IPS-15b (cell line): ENCODE results near the gene TFAP2B.

Experiments
- H3K27me3 ChIP-seq: one replicate; pipeline ENCODE4 v1.6.1; 2013; ENCODE audit warnings: low read length; ENCODE audit not compliant: control insufficient read depth, insufficient read depth
- H3K36me3 ChIP-seq: one replicate; pipeline ENCODE4 v1.6.1; 2013; ENCODE audit warnings: low read length; ENCODE audit not compliant: control insufficient read depth, insufficient read depth
- H3K4me1 ChIP-seq: one replicate; pipeline ENCODE4 v1.6.1; 2013; ENCODE audit warnings: mild to moderate bottlenecking, low read length; ENCODE audit not compliant: control insufficient read depth, insufficient read depth
- H3K4me3 ChIP-seq: one replicate; pipeline ENCODE4 v1.5.1; 2013; ENCODE audit warnings: low read depth, low read length
- H3K9ac ChIP-seq: one replicate; pipeline ENCODE4 v1.6.1; 2013; ENCODE audit warnings: low read depth, mild to moderate bottlenecking, low read length
- H3K9me3 ChIP-seq: one replicate; pipeline ENCODE4 v1.6.1; 2013; ENCODE audit warnings: mild to moderate bottlenecking, low read length; ENCODE audit not compliant: control insufficient read depth, insufficient read depth

The TFAP2B gene

GRCh38 chr6:50818673-50819072 lies at the start of gene TFAP2B:
TSS of gene TFAP2B (plus strand) at chr6:50818871. CDS start at chr6:50818892, 21 bp downstream.
- Histone ChIP-seq H3K9ac (no peak within 1 kb of the TSS), H3K4me1 (peaks cover 15% of the 10 kb centered on the region), H3K27me3 (peaks cover 98% of the 10 kb centered on the region), H3K36me3 (no peaks in the 10 kb centered on the region), H3K9me3 (no peaks in the 10 kb centered on the region), H3K4me3 (peak within 1 kb of the TSS; percentile 32)

- Histone ChIP-seq H3K4me1 (no peaks in the 10 kb centered on the region), H3K27me3 (no peaks in the 10 kb centered on the region), H3K4me3 (no peak overlapping the region)
These were observed 40.0 kb upstream of the TFAP2B start for GRCh38 chr6:50778696-50779095.

GRCh38 chr6:50780382-50780781 lies 38.3 kb upstream of the TFAP2B start:
- Histone ChIP-seq H3K4me1 (no peaks in the 10 kb centered on the region), H3K9ac (no peak overlapping the region), H3K9me3 (no peaks in the 10 kb centered on the region), H3K36me3 (no peaks in the 10 kb centered on the region), H3K27me3 (no peaks in the 10 kb centered on the region), H3K4me3 (no peak overlapping the region)

More at GRCh38 chr6:50778696-50779095, 40.0 kb upstream of the TFAP2B start:
- Histone ChIP-seq H3K9ac (no peak overlapping the region), H3K36me3 (no peaks in the 10 kb centered on the region), H3K9me3 (no peaks in the 10 kb centered on the region)

GRCh38 chr6:50785921-50786320 lies 32.8 kb upstream of the TFAP2B start:
- H3K9me3 ChIP-seq, result no peaks in the 10 kb centered on the region
- H3K27me3 ChIP-seq, result no peaks in the 10 kb centered on the region
- no peak overlapping the region for H3K9ac ChIP-seq
- no peaks in the 10 kb centered on the region for H3K36me3 ChIP-seq
- no peak overlapping the region for H3K4me3 ChIP-seq
- H3K4me1 ChIP-seq, result no peaks in the 10 kb centered on the region

GRCh38 chr6:50791900-50792508 lies 26.7 kb upstream of the TFAP2B start:
- Histone ChIP-seq H3K4me3 (no peak overlapping the region), H3K9ac (no peak overlapping the region), H3K4me1 (no peaks in the 10 kb centered on the region), H3K9me3 (no peaks in the 10 kb centered on the region), H3K36me3 (no peaks in the 10 kb centered on the region), H3K27me3 (no peaks in the 10 kb centered on the region)

- H3K9ac ChIP-seq, result no peak overlapping the region
- no peaks in the 10 kb centered on the region for H3K36me3 ChIP-seq
- H3K4me3 ChIP-seq, result no peak overlapping the region
- H3K9me3 ChIP-seq, result no peaks in the 10 kb centered on the region
- H3K27me3 ChIP-seq, result peaks cover under 1% of the 10 kb centered on the region
- H3K4me1 ChIP-seq, result no peaks in the 10 kb centered on the region
These were observed 25.9 kb upstream of the TFAP2B start for GRCh38 chr6:50792771-50793170.

GRCh38 chr6:50795574-50795973 lies 23.1 kb upstream of the TFAP2B start:
- H3K36me3 ChIP-seq, result no peaks in the 10 kb centered on the region
- H3K9me3 ChIP-seq, result no peaks in the 10 kb centered on the region
- no peak overlapping the region for H3K4me3 ChIP-seq
- peaks cover 2% of the 10 kb centered on the region for H3K27me3 ChIP-seq
- no peaks in the 10 kb centered on the region for H3K4me1 ChIP-seq
- no peak overlapping the region for H3K9ac ChIP-seq

- Histone ChIP-seq H3K9ac (no peak overlapping the region), H3K36me3 (no peaks in the 10 kb centered on the region), H3K27me3 (no peaks in the 10 kb centered on the region), H3K9me3 (no peaks in the 10 kb centered on the region), H3K4me3 (no peak overlapping the region), H3K4me1 (no peaks in the 10 kb centered on the region)
These were observed 14.4 kb upstream of the TFAP2B start for GRCh38 chr6:50804283-50804682.

GRCh38 chr6:50807035-50807434 lies 11.6 kb upstream of the TFAP2B start:
- H3K27me3 ChIP-seq, result no peaks in the 10 kb centered on the region
- H3K9me3 ChIP-seq, result no peaks in the 10 kb centered on the region
- no peaks in the 10 kb centered on the region for H3K4me1 ChIP-seq
- no peaks in the 10 kb centered on the region for H3K36me3 ChIP-seq
- no peak overlapping the region for H3K4me3 ChIP-seq
- H3K9ac ChIP-seq, result no peak overlapping the region

GRCh38 chr6:50815436-50816114 lies 3.1 kb upstream of the TFAP2B start:
- peaks cover 73% of the 10 kb centered on the region for H3K27me3 ChIP-seq
- H3K36me3 ChIP-seq, result no peaks in the 10 kb centered on the region
- peaks cover 3% of the 10 kb centered on the region for H3K4me1 ChIP-seq
- H3K9ac ChIP-seq, result no peak overlapping the region
- H3K4me3 ChIP-seq, result peak overlapping the region; percentile 47
- no peaks in the 10 kb centered on the region for H3K9me3 ChIP-seq

- Histone ChIP-seq H3K9me3 (no peaks in the 10 kb centered on the region), H3K36me3 (no peaks in the 10 kb centered on the region), H3K27me3 (peaks cover 79% of the 10 kb centered on the region), H3K9ac (no peak overlapping the region), H3K4me3 (peak overlapping the region; percentile 47), H3K4me1 (peaks cover 6% of the 10 kb centered on the region)
These were observed 2.5 kb upstream of the TFAP2B start for GRCh38 chr6:50816115-50816675.
